HG02981 (cell line): Measurements from ENCODE around the gene THOP1.

Experiments used
- ATAC-seq: cut with Tn5 transposase; IDR thresholded peaks from one replicate; pipeline ENCODE4 v1.9.1; 2021; ENCODE audit warnings: mild to moderate bottlenecking, moderate library complexity; ENCODE audit not compliant: unreplicated experiment

Gene THOP1

DNA sequence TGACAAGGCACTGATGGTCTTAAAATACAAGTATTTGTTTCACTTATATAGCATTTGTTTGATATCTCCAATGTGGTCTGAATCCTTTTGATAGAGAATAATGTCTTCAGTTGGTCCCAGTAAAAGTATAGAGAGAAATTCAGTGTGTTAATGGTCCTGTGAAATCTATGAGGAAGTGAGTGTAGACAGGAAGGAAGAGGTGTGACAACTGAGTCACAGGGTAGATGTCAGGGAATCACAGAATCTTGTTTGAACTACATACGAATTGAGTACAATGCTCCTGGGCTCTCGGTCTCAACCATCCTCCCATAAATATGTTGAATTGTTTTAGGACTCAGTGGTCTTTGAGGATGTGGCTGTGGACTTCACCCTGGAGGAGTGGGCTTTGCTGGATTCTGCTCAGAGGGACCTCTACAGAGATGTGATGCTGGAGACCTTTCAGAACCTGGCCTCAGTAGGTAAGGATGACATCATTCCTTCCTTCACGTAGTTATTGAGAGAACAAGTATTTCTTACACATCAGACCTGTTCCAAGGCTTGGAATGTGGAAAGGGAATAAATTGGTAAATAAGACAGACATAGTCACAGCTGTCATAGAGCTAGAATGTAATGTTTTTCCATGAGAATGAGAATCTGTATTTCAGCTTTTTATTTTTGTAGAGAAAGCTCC, 65.1 kb downstream of the THOP1 start:
- no peak for ATAC-seq

DNA sequence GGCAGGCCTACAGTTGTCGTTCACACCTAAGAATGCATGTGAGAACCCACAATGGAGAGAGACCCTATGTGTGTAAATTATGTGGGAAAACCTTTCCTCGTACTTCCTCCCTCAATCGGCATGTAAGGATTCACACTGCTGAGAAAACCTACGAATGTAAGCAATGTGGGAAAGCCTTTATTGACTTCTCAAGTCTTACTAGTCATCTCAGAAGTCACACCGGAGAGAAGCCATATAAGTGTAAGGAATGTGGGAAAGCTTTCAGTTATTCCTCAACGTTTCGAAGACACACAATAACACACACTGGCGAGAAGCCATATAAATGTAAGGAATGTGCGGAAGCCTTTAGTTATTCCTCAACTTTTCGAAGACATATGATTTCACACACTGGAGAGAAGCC, 67.3 kb downstream of the THOP1 start:
- ATAC-seq = no peak

DNA sequence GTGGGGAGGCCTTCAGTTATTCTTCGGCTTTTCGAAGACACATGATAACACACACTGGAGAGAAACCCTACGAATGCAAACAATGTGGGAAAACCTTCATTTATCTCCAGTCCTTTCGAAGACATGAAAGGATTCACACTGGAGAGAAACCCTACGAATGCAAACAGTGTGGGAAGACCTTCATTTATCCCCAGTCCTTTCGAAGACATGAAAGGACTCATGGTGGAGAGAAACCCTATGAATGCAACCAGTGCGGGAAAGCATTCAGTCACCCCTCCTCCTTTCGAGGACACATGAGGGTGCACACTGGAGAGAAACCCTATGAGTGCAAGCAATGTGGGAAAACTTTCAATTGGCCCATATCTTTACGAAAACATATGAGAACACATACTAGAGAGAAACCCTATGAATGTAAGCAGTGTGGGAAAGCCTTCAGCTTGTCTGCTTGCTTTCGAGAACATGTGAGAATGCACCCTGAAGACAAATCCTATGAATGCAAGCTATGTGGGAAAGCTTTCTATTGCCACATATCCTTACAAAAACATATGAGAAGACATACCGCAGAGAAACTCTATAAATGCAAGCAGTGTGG, 67.8 kb downstream of the THOP1 start:
- no peak for ATAC-seq

DNA sequence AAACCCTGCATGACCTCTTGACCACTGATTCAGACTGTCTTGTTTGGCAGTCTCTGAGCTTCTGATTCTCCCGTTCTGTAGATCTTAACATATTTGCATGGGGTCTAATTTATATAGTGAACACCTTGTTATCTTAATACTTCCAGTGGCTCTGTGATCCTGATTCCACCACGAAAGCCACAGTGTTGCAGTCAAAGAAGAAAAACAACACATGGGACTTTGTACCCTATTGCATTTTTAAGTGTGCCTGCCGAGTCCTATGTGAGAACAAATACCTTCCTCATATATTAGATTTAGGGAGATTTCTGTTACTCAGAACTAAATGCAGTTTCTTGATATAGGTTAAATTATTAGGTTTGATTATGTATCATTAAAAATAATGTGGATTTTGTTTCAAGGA, 69.5 kb downstream of the THOP1 start:
- ATAC-seq = no peak

DNA sequence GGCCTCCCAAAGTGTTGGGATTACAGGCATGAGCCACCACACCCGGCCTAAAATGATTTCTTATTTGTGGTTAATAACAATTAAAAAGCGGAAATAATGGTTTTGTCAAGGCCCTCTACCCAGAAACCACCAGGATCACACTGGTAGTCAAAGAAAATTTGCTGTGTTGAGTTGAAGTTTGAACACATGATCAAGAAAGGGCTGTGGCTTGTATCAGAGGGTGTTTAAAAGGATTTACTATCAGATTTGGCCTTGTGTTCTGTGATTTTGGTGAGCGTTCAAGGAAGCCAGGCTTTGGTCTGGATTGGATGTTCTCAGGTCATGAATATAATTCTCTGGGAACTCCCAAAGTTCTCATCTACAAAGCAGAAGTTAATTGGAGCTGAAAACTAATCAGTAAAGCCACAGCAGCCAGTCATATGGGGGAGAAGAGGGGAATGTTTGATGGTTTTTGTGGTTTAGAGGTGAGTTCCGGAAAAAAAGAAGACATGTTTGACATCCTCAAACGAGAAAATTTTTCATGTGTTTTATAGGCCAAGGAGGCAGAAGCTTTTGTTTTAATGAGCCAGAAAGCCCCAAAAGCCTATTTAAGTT, 71.3 kb downstream of the THOP1 start:
- no peak for ATAC-seq

DNA sequence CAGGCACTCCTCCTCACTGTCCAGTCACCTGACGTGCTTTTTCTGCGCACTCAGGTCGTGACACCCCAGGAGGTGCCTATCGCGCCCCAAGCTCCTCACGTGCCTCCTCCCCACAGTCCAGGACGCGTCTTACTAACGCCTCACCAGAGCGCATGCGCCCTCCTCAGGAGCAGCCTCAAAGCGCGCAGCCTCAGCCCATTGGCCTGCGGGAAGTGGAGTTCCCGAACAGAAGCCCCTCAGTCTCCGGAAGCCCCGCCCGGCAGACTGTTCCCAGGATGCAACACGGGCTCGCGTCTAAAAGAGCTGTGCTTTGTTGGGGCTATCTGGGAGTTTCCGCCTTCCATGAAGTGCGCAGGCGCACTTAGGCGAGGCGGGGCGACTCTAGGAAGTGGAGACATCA, 73.6 kb downstream of the THOP1 start:
- ATAC-seq = no peak

DNA sequence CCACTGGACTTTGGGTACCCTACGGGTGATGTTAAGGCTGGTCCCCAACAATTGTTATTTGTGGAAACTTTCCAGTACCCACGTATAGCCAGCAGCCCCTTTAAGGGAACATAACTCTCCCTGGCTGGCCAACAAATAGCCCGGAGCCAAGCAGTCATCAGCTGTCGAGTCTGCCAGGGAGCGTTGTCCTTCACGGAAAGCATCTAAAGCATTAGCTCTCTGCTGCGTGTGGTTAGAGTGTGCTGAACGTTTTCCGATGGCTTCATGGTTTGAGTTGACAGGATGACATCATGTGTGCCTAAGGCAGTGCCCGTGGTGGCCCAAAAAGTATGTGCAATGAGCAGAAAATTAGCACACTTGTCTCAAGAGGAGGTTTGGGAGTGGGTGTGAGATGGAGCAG, 78.5 kb downstream of the THOP1 start:
- no peak for ATAC-seq
